GM23248 (cell line): Measurements from ENCODE around the gene FUBP3. TPM values are rescaled to one million over a fixed set of nuclear protein-coding genes. Genes with fewer than 3 reads are reported as not detected.
A peak's percentile ranks its signal among the peaks of the same experiment; 100 is the strongest.

Source experiments
- DNase-seq: peaks from one replicate; pipeline ENCODE4 v3.0.0-alpha.2; 2015
- H2AFZ ChIP-seq: fragments of 200-600 bp; sonication (generic); 2 replicates; pipeline ENCODE4 v1.6.1; 2016; ENCODE audit warnings: antibody characterized with exemption
- H3F3A ChIP-seq: fragments of 200-600 bp; sonication (generic); 2 replicates; pipeline ENCODE4 v1.6.1; 2016; ENCODE audit warnings: mild to moderate bottlenecking, antibody characterized with exemption, mixed run types; ENCODE audit not compliant: insufficient read depth
- H3K27ac ChIP-seq: fragments of 200-600 bp; sonication (generic); 2 replicates; pipeline ENCODE4 v1.5.1; 2016; ENCODE audit warnings: mild to moderate bottlenecking
- H3K27me3 ChIP-seq: fragments of 200-600 bp; sonication (generic); replicated peaks from 2 replicates; pipeline ENCODE4 v1.6.1; 2016; ENCODE audit warnings: mild to moderate bottlenecking; ENCODE audit not compliant: insufficient read depth
- H3K36me3 ChIP-seq: fragments of 200-600 bp; sonication (generic); 2 replicates; pipeline ENCODE4 v1.6.1; 2016; ENCODE audit warnings: low read depth, mild to moderate bottlenecking
- H3K4me1 ChIP-seq: fragments of 200-600 bp; sonication (generic); 2 replicates; pipeline ENCODE4 v1.6.1; 2016; ENCODE audit warnings: mild to moderate bottlenecking; ENCODE audit not compliant: insufficient read depth
- H3K4me2 ChIP-seq: fragments of 200-600 bp; sonication (generic); one replicate; pipeline ENCODE4 v1.6.1; 2016; ENCODE audit warnings: mild to moderate bottlenecking; ENCODE audit not compliant: unreplicated experiment
- H3K4me3 ChIP-seq: fragments of 200-600 bp; sonication (generic); 2 replicates; pipeline ENCODE4 v1.5.1; 2016; ENCODE audit warnings: mild to moderate bottlenecking
- H3K79me2 ChIP-seq: fragments of 200-600 bp; sonication (generic); 2 replicates; pipeline ENCODE4 v1.6.1; 2016; ENCODE audit warnings: mild to moderate bottlenecking; ENCODE audit not compliant: insufficient read depth
- H3K9ac ChIP-seq: fragments of 200-600 bp; sonication (generic); 2 replicates; pipeline ENCODE4 v1.6.1; 2016; ENCODE audit warnings: mild to moderate bottlenecking
- H3K9me2 ChIP-seq: fragments of 200-600 bp; sonication (generic); 2 replicates; pipeline ENCODE4 v1.6.1; 2016; ENCODE audit warnings: mixed run types, mild to moderate bottlenecking, moderate library complexity; ENCODE audit not compliant: insufficient read depth
- H3K9me3 ChIP-seq: fragments of 200-600 bp; sonication (generic); one replicate; pipeline ENCODE4 v1.6.1; 2017; ENCODE audit warnings: low read depth
- H4K20me1 ChIP-seq: fragments of 200-600 bp; sonication (generic); 2 replicates; pipeline ENCODE4 v1.6.0; 2016; ENCODE audit not compliant: insufficient read depth
- EZH2 ChIP-seq: fragments of 200-600 bp; sonication (generic); IDR thresholded peaks from 2 replicates; pipeline ENCODE4 v1.6.1; 2018; ENCODE audit warnings: antibody characterized with exemption, mild to moderate bottlenecking; ENCODE audit not compliant: insufficient read depth, poor library complexity, severe bottlenecking
- EZH2phosphoT487 ChIP-seq: fragments of 200-600 bp; sonication (generic); IDR thresholded peaks from 2 replicates; pipeline ENCODE4 v1.6.1; 2018; ENCODE audit warnings: antibody characterized with exemption, moderate library complexity, mild to moderate bottlenecking, low read depth; ENCODE audit not compliant: insufficient read depth
- WGBS, 2 experiments: methylation state at CpG; one replicate each; pipeline ENCODE4 v1.1.6; 2015 to 2017; ENCODE audit warnings: low lambda C conversion rate in 2 of 2, low coverage in 1 of 2; ENCODE audit errors: missing lambda C conversion rate in 2 of 2; 5-methylcytosine and 5-hydroxymethylcytosine counted together
- in situ Hi-C: fragments of 300-500 bp; cut with MboI; formaldehyde crosslinking; loops from 2 replicates; pipeline ENCODE4 v1.15.0; 2020
- polyA plus RNA-seq: library from polyadenylated mRNA; unstranded; fragments of >200 nt; fragmentation: Nextera tagmentation; extraction: Ambion mirVana; gene quantifications from 2 replicates; pipeline ENCODE4 v1.2.1, GENCODE V29; 2016
- total RNA-seq: library from RNA; depleted of rRNA; stranded (reverse); fragments of >200 nt; shearing (Covaris generic); gene quantifications from 2 replicates; pipeline ENCODE4 v1.2.3, GENCODE V29; 2014

Gene FUBP3
- total and polyA plus RNA-seq, 2 experiments from 2014 or later: 53.5 to 55.8 TPM

GRCh38 chr9:130541533-130541932, 37.8 kb upstream of the FUBP3 start:
- no peak for DNase-seq
- Histone ChIP-seq H4K20me1 (no peaks in the 10 kb centered on the region), H3K4me1 (peaks cover 9% of the 10 kb centered on the region; the same call in 1 of the 2 replicates), H3F3A (no peaks in the 10 kb centered on the region), H3K36me3 (no peaks in the 10 kb centered on the region), H3K4me2 (no peak overlapping the region), H3K27me3 (no peaks in the 10 kb centered on the region), H3K9me3 (no peaks in the 10 kb centered on the region), H3K79me2 (no peaks in the 10 kb centered on the region), H3K4me3 (no peak overlapping the region), H3K27ac (no peak overlapping the region), H2AFZ (no peak overlapping the region), H3K9me2 (no peaks in the 10 kb centered on the region), H3K9ac (no peak overlapping the region)
- TF ChIP-seq EZH2 (no peak), EZH2phosphoT487 (no peak)
- in situ Hi-C loops: no loop called here
- WGBS, 2 experiments: 49 to 69% methylated on average over 2 of the region's 2 CpGs

GRCh38 chr9:130542038-130542437, 37.3 kb upstream of the FUBP3 start:
- no peak overlapping the region for H3K27ac ChIP-seq
- H3K4me3 ChIP-seq: no peak overlapping the region
- DNase-seq: no peak
- H3F3A ChIP-seq: no peaks in the 10 kb centered on the region
- in situ Hi-C loops: no loop called here
- no peak overlapping the region for H2AFZ ChIP-seq
- no peaks in the 10 kb centered on the region for H4K20me1 ChIP-seq
- peaks cover 9% of the 10 kb centered on the region; the same call in 1 of the 2 replicates for H3K4me1 ChIP-seq
- no peaks in the 10 kb centered on the region for H3K9me3 ChIP-seq
- no peak overlapping the region for H3K4me2 ChIP-seq
- no peaks in the 10 kb centered on the region for H3K9me2 ChIP-seq
- 58 to 63% methylated on average over 5 of the region's 5 CpGs for WGBS, 2 experiments
- no peaks in the 10 kb centered on the region for H3K27me3 ChIP-seq
- H3K36me3 ChIP-seq: no peaks in the 10 kb centered on the region
- TF ChIP-seq EZH2phosphoT487 (no peak), EZH2 (no peak)
- no peak overlapping the region for H3K9ac ChIP-seq
- H3K79me2 ChIP-seq: no peaks in the 10 kb centered on the region

- 34 to 40% methylated on average over 5 to 7 of the region's 7 CpGs for WGBS, 2 experiments
- Histone ChIP-seq H3K36me3 (no peaks in the 10 kb centered on the region), H3K79me2 (no peaks in the 10 kb centered on the region), H3K4me2 (no peak overlapping the region), H3K27ac (no peak overlapping the region), H2AFZ (no peak overlapping the region), H4K20me1 (no peaks in the 10 kb centered on the region), H3K4me3 (no peak overlapping the region), H3K9ac (no peak overlapping the region), H3K9me3 (no peaks in the 10 kb centered on the region), H3K9me2 (no peaks in the 10 kb centered on the region), H3K4me1 (peaks cover 4% of the 10 kb centered on the region; the same call in 1 of the 2 replicates), H3F3A (no peaks in the 10 kb centered on the region), H3K27me3 (no peaks in the 10 kb centered on the region)
- in situ Hi-C loops: no loop called here
- TF ChIP-seq EZH2phosphoT487: no peak
- TF ChIP-seq EZH2: no peak
- peak; percentile 41 for DNase-seq
These were observed 36.7 kb upstream of the FUBP3 start for GRCh38 chr9:130542457-130543228.

- Histone ChIP-seq H3K4me1 (no peaks in the 10 kb centered on the region; the same call in 1 of the 2 replicates), H3K9me3 (no peaks in the 10 kb centered on the region), H3K27me3 (no peaks in the 10 kb centered on the region), H3K4me2 (no peak overlapping the region), H3F3A (no peaks in the 10 kb centered on the region), H3K4me3 (no peak overlapping the region), H3K27ac (no peak overlapping the region), H2AFZ (no peak overlapping the region), H4K20me1 (no peaks in the 10 kb centered on the region), H3K79me2 (no peaks in the 10 kb centered on the region), H3K36me3 (no peaks in the 10 kb centered on the region), H3K9me2 (no peaks in the 10 kb centered on the region), H3K9ac (no peak overlapping the region)
- TF ChIP-seq EZH2: no peak
- no peak for TF ChIP-seq EZH2phosphoT487
- DNase-seq: no peak
- in situ Hi-C loops: no loop called here
- 80 to 86% methylated on average over 8 of the region's 8 CpGs for WGBS, 2 experiments
These were observed 36.0 kb upstream of the FUBP3 start for GRCh38 chr9:130543368-130543767.

- Histone ChIP-seq H3K79me2 (no peaks in the 10 kb centered on the region), H3F3A (no peaks in the 10 kb centered on the region), H3K9me3 (no peaks in the 10 kb centered on the region), H3K4me1 (no peaks in the 10 kb centered on the region; the same call in 1 of the 2 replicates), H3K4me3 (no peak overlapping the region), H4K20me1 (no peaks in the 10 kb centered on the region), H3K27me3 (no peaks in the 10 kb centered on the region), H3K9me2 (no peaks in the 10 kb centered on the region), H3K4me2 (no peak overlapping the region), H2AFZ (no peak overlapping the region), H3K27ac (no peak overlapping the region), H3K9ac (no peak overlapping the region), H3K36me3 (no peaks in the 10 kb centered on the region)
- in situ Hi-C loops: no loop called here
- no peak for DNase-seq
- TF ChIP-seq EZH2 (no peak), EZH2phosphoT487 (no peak)
- WGBS, 2 experiments: 78 to 88% methylated on average over 5 to 6 of the region's 6 CpGs
These were observed 35.5 kb upstream of the FUBP3 start for GRCh38 chr9:130543859-130544258.
